ENCODE data around the gene DDR1.

- no peak for TF ChIP-seq CTCF (IDR thresholded peaks at IDR 0.05; ENCODE audit: insufficient read depth, low read length, poor library complexity, severe bottlenecking)
- TF ChIP-seq EZH2phosphoT487 (conservative IDR thresholded peaks at IDR 0.05; ENCODE audit: low read length): no peak
These were observed 41.3 kb upstream of the DDR1 start for GRCh38 chr6:30842754-30843610.
